DOHH2 (cell line): Measurements from ENCODE around the gene MECP2.

Source experiments
- CTCF ChIP-seq: fragments of 200-600 bp; sonication (generic); IDR thresholded peaks from one replicate; pipeline ENCODE4 v1.5.1; 2014; ENCODE audit warnings: antibody characterized with exemption, mild to moderate bottlenecking, low read depth, low read length; ENCODE audit not compliant: poor library complexity, severe bottlenecking
- EZH2phosphoT487 ChIP-seq: fragments of 200-600 bp; sonication (generic); IDR thresholded peaks from 2 replicates; pipeline ENCODE4 v1.6.1; 2017; ENCODE audit warnings: borderline replicate concordance, mild to moderate bottlenecking, antibody characterized with exemption, low read length, moderate library complexity, mixed read lengths

GRCh38 chrX:154068560-154068959, 29.0 kb downstream of the MECP2 start:
- no peak for TF ChIP-seq CTCF
- no peak for TF ChIP-seq EZH2phosphoT487
